K562 (cell line): Measurements from ENCODE around the gene KIF1A. TPM values are rescaled to one million over a fixed set of nuclear protein-coding genes. Genes with fewer than 3 reads are reported as not detected.

Experiments
- ATAC-seq: fragments of 200-7000 bp; cut with Tn5 transposase; 3 replicates; pipeline ENCODE4 v1.9.1; 2020; ENCODE audit warnings: moderate library complexity
- BruUV-seq: library from RNA; stranded (reverse); fragments of 400-500 nt; replicated peaks from 2 replicates; lab custom pipeline; 2021; lab: Mats Ljungman, UMichigan
- CTCF ChIA-PET: fragments of 300-600 bp; formaldehyde crosslinking; extraction: SDS; loops from one replicate; lab custom pipeline; 2021; ENCODE audit warnings: low intra/inter-chr PET ratio; lab: Yijun Ruan, JAX
- POLR2A ChIA-PET: fragments of 300-600, 350-650 bp; sonication (Branson Sonifier 250); formaldehyde crosslinking; extraction: SDS; loops from one replicate; lab custom pipeline; 2021; ENCODE audit warnings: antibody characterized with exemption, inconsistent platforms; lab: Yijun Ruan, JAX
- DNase-seq, 4 experiments: peaks; one replicate each; pipeline versions ENCODE4 v3.0.0 to v3.0.0-alpha.2; 2011 to 2018; ENCODE audit warnings: low spot score in 3 of 4, mixed read lengths in 3 of 4; ENCODE audit errors: extremely low read depth in 1 of 4
- FAIRE-seq: peaks from 2 replicates; lab custom pipeline; 2011; peaks lifted over from hg19 to GRCh38; lab: Jason Lieb, UNC
- H2AFZ ChIP-seq: 2 replicates; pipeline ENCODE4 v1.6.0; 2011; ENCODE audit warnings: low read depth, low read length, control low read depth, inconsistent platforms
- H3K27ac ChIP-seq: fragments of 200-600 bp; 3 replicates; pipeline ENCODE4 v1.8.0; 2011; ENCODE audit warnings: low read depth, mild to moderate bottlenecking, control low read depth, inconsistent platforms, low read length, moderate library complexity, mixed read lengths; ENCODE audit errors: extremely low read depth
- H3K27me3 ChIP-seq, 2 experiments: fragments of 300-600 bp in 1 of 2; 2 replicates in 1 of 2; 3 replicates in 1 of 2; pipeline versions ENCODE4 v1.6.0 to v1.8.0; 2011; ENCODE audit warnings: inconsistent platforms in 2 of 2, low read length in 2 of 2, mild to moderate bottlenecking in 1 of 2, mixed read lengths in 1 of 2, moderate library complexity in 1 of 2; ENCODE audit not compliant: control insufficient read depth in 2 of 2, insufficient read depth in 2 of 2
- H3K36me3 ChIP-seq: fragments of 300-600 bp; 3 replicates; pipeline ENCODE4 v1.8.0; 2011; ENCODE audit warnings: mild to moderate bottlenecking, low read length, inconsistent platforms; ENCODE audit not compliant: control insufficient read depth, insufficient read depth
- H3K4me1 ChIP-seq, 2 experiments: fragments of 200-600 bp in 1 of 2; replicated peaks in 1 of 2; 2 replicates in 1 of 2; 3 replicates in 1 of 2; pipeline versions ENCODE4 v1.5.1 to v1.8.0; 2011; ENCODE audit warnings: inconsistent platforms in 2 of 2, low read length in 2 of 2, mild to moderate bottlenecking in 1 of 2, mixed read lengths in 1 of 2, moderate library complexity in 1 of 2; ENCODE audit not compliant: control insufficient read depth in 2 of 2, insufficient read depth in 2 of 2
- H3K4me2 ChIP-seq: 2 replicates; pipeline ENCODE4 v1.6.1; 2011; ENCODE audit warnings: low read length, control low read depth, inconsistent platforms, mixed read lengths; ENCODE audit not compliant: insufficient read depth
- H3K4me3 ChIP-seq: fragments of 200-600 bp; sonication (generic), shearing (Covaris generic); 2 replicates; pipeline ENCODE4 v1.5.1; 2016; ENCODE audit warnings: control low read depth, inconsistent platforms
- H3K79me2 ChIP-seq: fragments of 200-600 bp; 3 replicates; pipeline ENCODE4 v1.8.0; 2011; ENCODE audit warnings: low read length, inconsistent platforms; ENCODE audit not compliant: control insufficient read depth, insufficient read depth
- H3K9ac ChIP-seq, 2 experiments: 2 replicates each; pipeline versions ENCODE4 v1.6.0 to v1.6.1; 2011; ENCODE audit warnings: low read depth in 2 of 2, low read length in 2 of 2, control low read depth in 1 of 2, inconsistent platforms in 1 of 2, mild to moderate bottlenecking in 1 of 2, mixed read lengths in 1 of 2; ENCODE audit not compliant: insufficient read depth in 1 of 2
- H3K9me1 ChIP-seq: one replicate; pipeline ENCODE4 v1.6.0; 2011; ENCODE audit warnings: inconsistent platforms, mild to moderate bottlenecking, low read length, moderate library complexity; ENCODE audit not compliant: control insufficient read depth, insufficient read depth
- H3K9me3 ChIP-seq: replicated peaks from 2 replicates; pipeline ENCODE4 v1.5.1; 2011; ENCODE audit warnings: low read depth, low read length, inconsistent platforms; ENCODE audit not compliant: control insufficient read depth, insufficient read depth
- H4K20me1 ChIP-seq: replicated peaks from 2 replicates; pipeline ENCODE4 v1.6.1; 2011; ENCODE audit warnings: low read length, inconsistent platforms, mixed read lengths; ENCODE audit not compliant: control insufficient read depth, insufficient read depth
- CBX5 ChIP-seq: IDR thresholded peaks from 2 replicates; pipeline ENCODE4 v1.6.1; 2014; ENCODE audit warnings: low read depth, borderline replicate concordance
- SIX5 ChIP-seq, 2 experiments: IDR thresholded peaks; 2 replicates each; pipeline ENCODE4 v1.6.1; 2011; ENCODE audit warnings: low read length in 2 of 2, borderline replicate concordance in 1 of 2, low read depth in 1 of 2, mild to moderate bottlenecking in 1 of 2, moderate library complexity in 1 of 2; ENCODE audit not compliant: insufficient read depth in 1 of 2
- TRIM28 ChIP-seq: fragments of 450-650 bp; IDR thresholded peaks from 2 replicates; pipeline ENCODE4 v1.6.1; 2017
- WGBS: fragments of 100-300 bp; shearing (Covaris generic); methylation state at CpG from one replicate; pipeline ENCODE4 v1.1.6; 2016; ENCODE audit warnings: low coverage, mixed read lengths; ENCODE audit not compliant: insufficient coverage; ENCODE audit errors: missing lambda C conversion rate; 5-methylcytosine and 5-hydroxymethylcytosine counted together
- in situ Hi-C: fragments of 300-500 bp; cut with MboI; formaldehyde crosslinking; loops from 4 replicates; pipeline ENCODE4 v1.15.0; 2018; ENCODE audit warnings: inconsistent platforms, mixed read lengths
- intact Hi-C: fragments of 100-400 bp; cut with micrococcal nuclease; formaldehyde crosslinking; loops from 2 replicates; pipeline ENCODE4 v1.14.2; 2022
- polyA plus RNA-seq, 8 experiments: library from polyadenylated mRNA; depleted of rRNA in 4 of 8; stranded (reverse) in 5 of 8; unstranded in 3 of 8; fragments of >200 nt; fragmentation: Nextera tagmentation in 2 of 8; fragmentation: Illumina TruSeq in 1 of 8; extraction: Ambion mirVana in 2 of 8; extraction: Trizol in 1 of 8; gene quantifications; 2 replicates each; pipeline versions ENCODE4 v1.2.1 to v1.2.3, GENCODE V29; 2011 to 2014; ENCODE audit warnings: inconsistent platforms in 1 of 8, missing spikeins in 1 of 8
- total RNA-seq, 7 experiments: library from RNA; depleted of rRNA in 6 of 7; stranded (reverse); fragments of >200 nt in 6 of 7; fragmentation: Illumina TruSeq in 2 of 7; extraction: Trizol in 2 of 7; gene quantifications; 2 replicates each; pipeline versions ENCODE4 v1.2.1 to v1.2.3, GENCODE V29; 2011 to 2021; ENCODE audit warnings: low replicate concordance in 1 of 7

The KIF1A gene
- total and polyA plus RNA-seq, 9 of the 15 experiments (the other 6 are each of a cell fraction or from before 2014, with no cell fraction given) = 0.07 to 1.4 (median 0.45) TPM; not detected in 2

- DNase-seq (no peak), ATAC-seq (no peak), FAIRE-seq (no peak)
- H3K9me1 ChIP-seq = no peaks in the 10 kb centered on the region
- H3K4me1 ChIP-seq = no peaks in the 10 kb centered on the region; a peak in 1 of 5 replicates
- CTCF ChIA-PET = no interaction called here
- TF ChIP-seq SIX5 (IDR thresholded peaks at IDR 0.05; ENCODE audit: borderline replicate concordance in 1 of 2, insufficient read depth in 1 of 2, low read depth in 1 of 2, low read length in 2 of 2) (no peak), CBX5 (no peak), TRIM28 (no peak)
- intact Hi-C loops = no loop called here
- H3K36me3 ChIP-seq = no peaks in the 10 kb centered on the region
- no peak overlapping the region for H3K27ac ChIP-seq
- WGBS = 2% methylated on average over 20 of the region's 26 CpGs
- H3K4me3 ChIP-seq = no peak overlapping the region
- H3K27me3 ChIP-seq = peaks cover 7 to 84% of the 10 kb centered on the region in 2 experiments; a peak in 3 of 5 replicates
- no peak overlapping the region for H2AFZ ChIP-seq
- BruUV-seq = no TSS peak
- H3K79me2 ChIP-seq = no peaks in the 10 kb centered on the region
- no peak overlapping the region for H3K9ac ChIP-seq
- POLR2A ChIA-PET = no interaction called here
- in situ Hi-C loops = no loop called here
- no peaks in the 10 kb centered on the region for H3K9me3 ChIP-seq
- no peaks in the 10 kb centered on the region for H4K20me1 ChIP-seq
- no peak overlapping the region for H3K4me2 ChIP-seq
These were observed 105.9 kb downstream of the KIF1A start for GRCh38 chr2:240713928-240714746.
